Measurements from ENCODE around the gene INO80.

Gene INO80

DNA sequence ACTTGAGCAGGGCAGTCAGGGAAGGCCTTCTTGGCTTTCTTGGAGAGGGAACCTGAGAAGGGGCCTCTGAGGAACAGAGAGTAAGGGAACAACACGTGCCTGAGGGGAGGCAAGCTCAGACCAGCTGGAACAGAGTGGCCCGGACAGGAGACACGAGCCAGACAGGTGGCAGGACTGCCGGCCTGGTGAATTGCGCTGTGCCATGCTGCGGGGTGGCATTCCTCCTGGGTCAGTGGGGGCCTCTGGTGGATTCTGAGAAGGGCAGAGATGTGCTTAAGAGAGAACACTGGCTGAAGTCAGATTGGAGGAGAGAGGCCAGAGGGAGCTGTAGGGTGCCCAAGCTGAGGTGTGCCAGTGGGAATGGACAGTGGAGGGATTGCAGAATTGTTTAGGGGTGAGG lies 157.9 kb downstream of the INO80 start:
- no peak for ATAC-seq
- no peak for TF ChIP-seq ARNTL (CRISPR knock-in tag; IDR thresholded peaks at IDR 0.05; ENCODE audit: borderline replicate concordance, low read depth)
- no peak for TF ChIP-seq ZFP30 (CRISPR knock-in tag; IDR thresholded peaks at IDR 0.05)
- no peak for TF ChIP-seq GLIS3 (CRISPR knock-in tag; IDR thresholded peaks at IDR 0.05)
- TF ChIP-seq BACH2 (CRISPR knock-in tag; IDR thresholded peaks at IDR 0.05; ENCODE audit: borderline replicate concordance), result no peak
- no peak for TF ChIP-seq ZNF70 (CRISPR knock-in tag; IDR thresholded peaks at IDR 0.05)
- TF ChIP-seq, protein P1, sequence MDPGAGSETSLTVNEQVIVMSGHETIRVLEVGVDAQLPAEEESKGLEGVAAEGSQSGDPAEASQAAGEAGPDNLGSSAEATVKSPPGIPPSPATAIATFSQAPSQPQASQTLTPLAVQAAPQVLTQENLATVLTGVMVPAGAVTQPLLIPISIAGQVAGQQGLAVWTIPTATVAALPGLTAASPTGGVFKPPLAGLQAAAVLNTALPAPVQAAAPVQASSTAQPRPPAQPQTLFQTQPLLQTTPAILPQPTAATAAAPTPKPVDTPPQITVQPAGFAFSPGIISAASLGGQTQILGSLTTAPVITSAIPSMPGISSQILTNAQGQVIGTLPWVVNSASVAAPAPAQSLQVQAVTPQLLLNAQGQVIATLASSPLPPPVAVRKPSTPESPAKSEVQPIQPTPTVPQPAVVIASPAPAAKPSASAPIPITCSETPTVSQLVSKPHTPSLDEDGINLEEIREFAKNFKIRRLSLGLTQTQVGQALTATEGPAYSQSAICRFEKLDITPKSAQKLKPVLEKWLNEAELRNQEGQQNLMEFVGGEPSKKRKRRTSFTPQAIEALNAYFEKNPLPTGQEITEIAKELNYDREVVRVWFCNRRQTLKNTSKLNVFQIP (CRISPR knock-in tag; IDR thresholded peaks at IDR 0.05; ENCODE audit: borderline replicate concordance, low read depth), result no peak

DNA sequence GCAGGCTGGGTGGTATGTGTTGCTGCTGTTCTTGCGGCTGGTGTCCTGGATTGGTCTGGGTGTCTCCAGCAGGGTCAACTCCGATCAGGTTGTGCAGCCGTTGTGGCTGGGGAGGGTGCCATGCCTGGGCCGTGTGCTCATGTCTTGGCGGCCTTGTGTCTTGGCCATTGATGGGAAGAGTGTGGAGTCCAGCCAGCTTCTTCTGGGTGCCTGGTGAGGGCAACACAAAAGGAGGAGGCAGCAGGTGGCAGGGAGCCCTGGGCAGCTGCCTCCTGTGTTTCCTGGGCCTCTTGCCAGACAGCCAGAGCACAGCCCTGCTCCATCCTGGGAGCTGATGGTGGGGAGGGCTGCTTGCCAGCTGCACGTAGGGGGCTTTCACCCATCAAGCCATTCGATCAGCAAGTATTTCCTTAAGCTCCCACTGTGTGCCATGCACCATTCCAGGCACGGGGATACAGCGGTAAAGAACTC lies 158.5 kb downstream of the INO80 start:
- TF ChIP-seq ZNF70 (CRISPR knock-in tag; IDR thresholded peaks at IDR 0.05) (no peak), ZNF8 (CRISPR knock-in tag; IDR thresholded peaks at IDR 0.05) (no peak), ZFP3 (CRISPR knock-in tag; IDR thresholded peaks at IDR 0.05) (no peak)
- TF ChIP-seq, protein P2, sequence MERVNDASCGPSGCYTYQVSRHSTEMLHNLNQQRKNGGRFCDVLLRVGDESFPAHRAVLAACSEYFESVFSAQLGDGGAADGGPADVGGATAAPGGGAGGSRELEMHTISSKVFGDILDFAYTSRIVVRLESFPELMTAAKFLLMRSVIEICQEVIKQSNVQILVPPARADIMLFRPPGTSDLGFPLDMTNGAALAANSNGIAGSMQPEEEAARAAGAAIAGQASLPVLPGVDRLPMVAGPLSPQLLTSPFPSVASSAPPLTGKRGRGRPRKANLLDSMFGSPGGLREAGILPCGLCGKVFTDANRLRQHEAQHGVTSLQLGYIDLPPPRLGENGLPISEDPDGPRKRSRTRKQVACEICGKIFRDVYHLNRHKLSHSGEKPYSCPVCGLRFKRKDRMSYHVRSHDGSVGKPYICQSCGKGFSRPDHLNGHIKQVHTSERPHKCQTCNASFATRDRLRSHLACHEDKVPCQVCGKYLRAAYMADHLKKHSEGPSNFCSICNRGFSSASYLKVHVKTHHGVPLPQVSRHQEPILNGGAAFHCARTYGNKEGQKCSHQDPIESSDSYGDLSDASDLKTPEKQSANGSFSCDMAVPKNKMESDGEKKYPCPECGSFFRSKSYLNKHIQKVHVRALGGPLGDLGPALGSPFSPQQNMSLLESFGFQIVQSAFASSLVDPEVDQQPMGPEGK (CRISPR knock-in tag; IDR thresholded peaks at IDR 0.05; ENCODE audit: borderline replicate concordance), result no peak
- no peak for ATAC-seq

DNA sequence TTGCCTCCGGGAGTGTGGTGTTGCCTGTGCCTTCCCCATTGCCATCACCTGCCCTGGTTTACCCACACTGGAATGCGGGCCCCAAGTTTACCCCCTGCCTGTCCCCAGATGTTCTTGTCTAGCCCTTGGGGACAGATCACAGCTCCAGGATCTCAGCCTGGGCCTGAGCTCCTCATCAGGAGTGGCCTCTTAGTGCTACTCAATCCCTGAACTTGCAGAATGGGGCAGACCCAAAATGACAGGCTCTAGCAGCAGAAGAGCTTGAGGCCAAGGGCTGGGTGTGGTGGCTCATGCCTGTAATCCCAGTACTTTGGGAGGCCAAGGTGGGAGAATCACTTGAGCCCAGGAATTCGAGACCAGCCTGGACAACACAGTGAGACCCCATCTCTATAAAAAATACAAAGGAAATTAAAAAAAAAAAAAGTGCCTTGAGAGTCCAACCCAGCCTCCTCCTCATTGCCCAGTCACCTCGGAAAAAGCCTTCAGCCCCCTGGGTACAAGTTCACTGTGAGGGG lies 159.0 kb downstream of the INO80 start:
- no peak for ATAC-seq
- no peak for TF ChIP-seq ZC3H10 (CRISPR knock-in tag; IDR thresholded peaks at IDR 0.05)
- no peak for TF ChIP-seq ZFP3 (CRISPR knock-in tag; IDR thresholded peaks at IDR 0.05)
- TF ChIP-seq ZNF565 (CRISPR knock-in tag; conservative IDR thresholded peaks at IDR 0.05; ENCODE audit: low read depth), result no peak
- no peak for TF ChIP-seq ZFP30 (CRISPR knock-in tag; IDR thresholded peaks at IDR 0.05)
- TF ChIP-seq TOX (CRISPR knock-in tag; IDR thresholded peaks at IDR 0.05; ENCODE audit: borderline replicate concordance), result no peak
- TF ChIP-seq SNAI2 (CRISPR knock-in tag; IDR thresholded peaks at IDR 0.05), result no peak
- TF ChIP-seq, protein P3, sequence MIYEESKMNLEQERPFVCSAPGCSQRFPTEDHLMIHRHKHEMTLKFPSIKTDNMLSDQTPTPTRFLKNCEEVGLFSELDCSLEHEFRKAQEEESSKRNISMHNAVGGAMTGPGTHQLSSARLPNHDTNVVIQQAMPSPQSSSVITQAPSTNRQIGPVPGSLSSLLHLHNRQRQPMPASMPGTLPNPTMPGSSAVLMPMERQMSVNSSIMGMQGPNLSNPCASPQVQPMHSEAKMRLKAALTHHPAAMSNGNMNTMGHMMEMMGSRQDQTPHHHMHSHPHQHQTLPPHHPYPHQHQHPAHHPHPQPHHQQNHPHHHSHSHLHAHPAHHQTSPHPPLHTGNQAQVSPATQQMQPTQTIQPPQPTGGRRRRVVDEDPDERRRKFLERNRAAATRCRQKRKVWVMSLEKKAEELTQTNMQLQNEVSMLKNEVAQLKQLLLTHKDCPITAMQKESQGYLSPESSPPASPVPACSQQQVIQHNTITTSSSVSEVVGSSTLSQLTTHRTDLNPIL (CRISPR knock-in tag; IDR thresholded peaks at IDR 0.05; ENCODE audit: low read depth), result no peak
- TF ChIP-seq PPARA (CRISPR knock-in tag; IDR thresholded peaks at IDR 0.05; ENCODE audit: borderline replicate concordance), result no peak
- TF ChIP-seq ZNF70 (CRISPR knock-in tag; IDR thresholded peaks at IDR 0.05), result no peak

DNA sequence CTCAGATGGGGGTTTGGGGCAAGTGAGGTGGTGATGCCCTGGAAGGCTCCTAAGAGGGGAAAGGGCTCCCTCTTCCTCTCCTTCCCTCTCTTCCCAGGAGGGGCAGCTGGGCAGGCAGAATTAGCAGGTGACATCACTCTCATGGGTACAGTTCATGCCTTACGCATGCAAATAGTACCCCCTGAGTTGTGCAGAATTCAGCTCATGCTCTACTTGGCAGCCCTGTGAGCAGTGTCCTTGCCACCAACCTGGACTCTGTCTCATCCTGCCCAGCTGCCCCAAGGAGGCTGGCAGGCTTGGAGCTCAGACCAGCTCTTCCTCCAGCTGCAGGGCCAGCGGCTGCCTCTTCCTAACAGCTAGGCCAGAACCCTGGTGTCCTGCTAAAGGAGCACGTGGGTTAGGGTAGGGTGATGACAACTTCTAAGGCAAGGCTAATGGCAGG lies 159.5 kb downstream of the INO80 start:
- no peak for ATAC-seq
- TF ChIP-seq ZFP30 (CRISPR knock-in tag; IDR thresholded peaks at IDR 0.05), result no peak
- TF ChIP-seq, protein P4, sequence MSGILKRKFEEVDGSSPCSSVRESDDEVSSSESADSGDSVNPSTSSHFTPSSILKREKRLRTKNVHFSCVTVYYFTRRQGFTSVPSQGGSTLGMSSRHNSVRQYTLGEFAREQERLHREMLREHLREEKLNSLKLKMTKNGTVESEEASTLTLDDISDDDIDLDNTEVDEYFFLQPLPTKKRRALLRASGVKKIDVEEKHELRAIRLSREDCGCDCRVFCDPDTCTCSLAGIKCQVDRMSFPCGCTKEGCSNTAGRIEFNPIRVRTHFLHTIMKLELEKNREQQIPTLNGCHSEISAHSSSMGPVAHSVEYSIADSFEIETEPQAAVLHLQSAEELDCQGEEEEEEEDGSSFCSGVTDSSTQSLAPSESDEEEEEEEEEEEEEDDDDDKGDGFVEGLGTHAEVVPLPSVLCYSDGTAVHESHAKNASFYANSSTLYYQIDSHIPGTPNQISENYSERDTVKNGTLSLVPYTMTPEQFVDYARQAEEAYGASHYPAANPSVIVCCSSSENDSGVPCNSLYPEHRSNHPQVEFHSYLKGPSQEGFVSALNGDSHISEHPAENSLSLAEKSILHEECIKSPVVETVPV (CRISPR knock-in tag; IDR thresholded peaks at IDR 0.05), result no peak
- TF ChIP-seq TOX (CRISPR knock-in tag; IDR thresholded peaks at IDR 0.05; ENCODE audit: borderline replicate concordance), result no peak
- no peak for TF ChIP-seq ISL1 (CRISPR knock-in tag; IDR thresholded peaks at IDR 0.05)
- no peak for TF ChIP-seq ARNTL (CRISPR knock-in tag; IDR thresholded peaks at IDR 0.05; ENCODE audit: borderline replicate concordance, low read depth)
- TF ChIP-seq ZNF70 (CRISPR knock-in tag; IDR thresholded peaks at IDR 0.05), result no peak
- TF ChIP-seq, protein P3 (CRISPR knock-in tag; IDR thresholded peaks at IDR 0.05; ENCODE audit: low read depth), result no peak
- TF ChIP-seq ZNF565 (CRISPR knock-in tag; conservative IDR thresholded peaks at IDR 0.05; ENCODE audit: low read depth), result no peak
- TF ChIP-seq, protein P5, sequence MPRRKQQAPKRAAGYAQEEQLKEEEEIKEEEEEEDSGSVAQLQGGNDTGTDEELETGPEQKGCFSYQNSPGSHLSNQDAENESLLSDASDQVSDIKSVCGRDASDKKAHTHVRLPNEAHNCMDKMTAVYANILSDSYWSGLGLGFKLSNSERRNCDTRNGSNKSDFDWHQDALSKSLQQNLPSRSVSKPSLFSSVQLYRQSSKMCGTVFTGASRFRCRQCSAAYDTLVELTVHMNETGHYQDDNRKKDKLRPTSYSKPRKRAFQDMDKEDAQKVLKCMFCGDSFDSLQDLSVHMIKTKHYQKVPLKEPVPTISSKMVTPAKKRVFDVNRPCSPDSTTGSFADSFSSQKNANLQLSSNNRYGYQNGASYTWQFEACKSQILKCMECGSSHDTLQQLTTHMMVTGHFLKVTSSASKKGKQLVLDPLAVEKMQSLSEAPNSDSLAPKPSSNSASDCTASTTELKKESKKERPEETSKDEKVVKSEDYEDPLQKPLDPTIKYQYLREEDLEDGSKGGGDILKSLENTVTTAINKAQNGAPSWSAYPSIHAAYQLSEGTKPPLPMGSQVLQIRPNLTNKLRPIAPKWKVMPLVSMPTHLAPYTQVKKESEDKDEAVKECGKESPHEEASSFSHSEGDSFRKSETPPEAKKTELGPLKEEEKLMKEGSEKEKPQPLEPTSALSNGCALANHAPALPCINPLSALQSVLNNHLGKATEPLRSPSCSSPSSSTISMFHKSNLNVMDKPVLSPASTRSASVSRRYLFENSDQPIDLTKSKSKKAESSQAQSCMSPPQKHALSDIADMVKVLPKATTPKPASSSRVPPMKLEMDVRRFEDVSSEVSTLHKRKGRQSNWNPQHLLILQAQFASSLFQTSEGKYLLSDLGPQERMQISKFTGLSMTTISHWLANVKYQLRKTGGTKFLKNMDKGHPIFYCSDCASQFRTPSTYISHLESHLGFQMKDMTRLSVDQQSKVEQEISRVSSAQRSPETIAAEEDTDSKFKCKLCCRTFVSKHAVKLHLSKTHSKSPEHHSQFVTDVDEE (CRISPR knock-in tag; IDR thresholded peaks at IDR 0.05), result no peak
- TF ChIP-seq PPARA (CRISPR knock-in tag; IDR thresholded peaks at IDR 0.05; ENCODE audit: borderline replicate concordance), result no peak
- no peak for TF ChIP-seq RARB (CRISPR knock-in tag; IDR thresholded peaks at IDR 0.05)
- TF ChIP-seq OSR1 (CRISPR knock-in tag; IDR thresholded peaks at IDR 0.05), result no peak
- no peak for TF ChIP-seq ZC3H10 (CRISPR knock-in tag; IDR thresholded peaks at IDR 0.05)
- TF ChIP-seq CSDC2 (CRISPR knock-in tag; IDR thresholded peaks at IDR 0.05), result no peak
- no peak for TF ChIP-seq ZNF8 (CRISPR knock-in tag; IDR thresholded peaks at IDR 0.05)
- no peak for TF ChIP-seq ESRRG (CRISPR knock-in tag; IDR thresholded peaks at IDR 0.05)
